CD1c-positive myeloid dendritic cell (primary cell): ENCODE measurements around the gene LIN7A.

ENCODE experiments used
- DNase-seq: peaks from one replicate; pipeline ENCODE4 v3.0.0-alpha.2; 2016; ENCODE audit errors: extremely low spot score

Gene LIN7A

GRCh38 chr12:80860206-80860605 lies 77.5 kb downstream of the LIN7A start:
- no peak for DNase-seq

- no peak for DNase-seq
Observed at GRCh38 chr12:80858356-80858755, 79.4 kb downstream of the LIN7A start.

GRCh38 chr12:80857311-80857710 lies 80.4 kb downstream of the LIN7A start:
- no peak for DNase-seq

- DNase-seq, result no peak
Observed at GRCh38 chr12:80849337-80849736, 88.4 kb downstream of the LIN7A start.

GRCh38 chr12:80848858-80849257 lies 88.9 kb downstream of the LIN7A start:
- DNase-seq, result no peak

GRCh38 chr12:80847575-80847974 lies 90.2 kb downstream of the LIN7A start:
- DNase-seq, result no peak

- DNase-seq, result no peak
Observed at GRCh38 chr12:80846952-80847351, 90.8 kb downstream of the LIN7A start.

- DNase-seq, result no peak
Observed at GRCh38 chr12:80845639-80846038, 92.1 kb downstream of the LIN7A start.

- no peak for DNase-seq
Observed at GRCh38 chr12:80843969-80844368, 93.8 kb downstream of the LIN7A start.

- no peak for DNase-seq
Observed at GRCh38 chr12:80838708-80839107, 99.0 kb downstream of the LIN7A start.

GRCh38 chr12:80838024-80838658 lies 99.6 kb downstream of the LIN7A start:
- no peak for DNase-seq

GRCh38 chr12:80837342-80837978 lies 100.3 kb downstream of the LIN7A start:
- no peak for DNase-seq

- no peak for DNase-seq
Observed at GRCh38 chr12:80834724-80835123, 103.0 kb downstream of the LIN7A start.

- DNase-seq, result no peak
Observed at GRCh38 chr12:80830533-80831088, 107.1 kb downstream of the LIN7A start.

GRCh38 chr12:80829767-80830166 lies 108.0 kb downstream of the LIN7A start:
- no peak for DNase-seq

- no peak for DNase-seq
Observed at GRCh38 chr12:80825506-80825905, 112.2 kb downstream of the LIN7A start.

- DNase-seq, result no peak
Observed at GRCh38 chr12:80823393-80823792, 114.3 kb downstream of the LIN7A start.

GRCh38 chr12:80821513-80822000 lies 116.2 kb downstream of the LIN7A start:
- no peak for DNase-seq

GRCh38 chr12:80818878-80819277 lies 118.9 kb downstream of the LIN7A start:
- no peak for DNase-seq

GRCh38 chr12:80815351-80815750 lies 122.4 kb downstream of the LIN7A start:
- DNase-seq, result no peak

GRCh38 chr12:80814453-80814852 lies 123.3 kb downstream of the LIN7A start:
- DNase-seq, result no peak

- no peak for DNase-seq
Observed at GRCh38 chr12:80813820-80814219, 123.9 kb downstream of the LIN7A start.

GRCh38 chr12:80811957-80812708 lies 125.6 kb downstream of the LIN7A start:
- no peak for DNase-seq
